Measurements from ENCODE around the gene RND3. TPM values are rescaled to one million over a fixed set of nuclear protein-coding genes. Genes with fewer than 3 reads are reported as not detected.

The RND3 gene
- total RNA-seq, 4 donors from 2014 or later = 35.5 to 66.8 (median 47.6) TPM

DNA sequence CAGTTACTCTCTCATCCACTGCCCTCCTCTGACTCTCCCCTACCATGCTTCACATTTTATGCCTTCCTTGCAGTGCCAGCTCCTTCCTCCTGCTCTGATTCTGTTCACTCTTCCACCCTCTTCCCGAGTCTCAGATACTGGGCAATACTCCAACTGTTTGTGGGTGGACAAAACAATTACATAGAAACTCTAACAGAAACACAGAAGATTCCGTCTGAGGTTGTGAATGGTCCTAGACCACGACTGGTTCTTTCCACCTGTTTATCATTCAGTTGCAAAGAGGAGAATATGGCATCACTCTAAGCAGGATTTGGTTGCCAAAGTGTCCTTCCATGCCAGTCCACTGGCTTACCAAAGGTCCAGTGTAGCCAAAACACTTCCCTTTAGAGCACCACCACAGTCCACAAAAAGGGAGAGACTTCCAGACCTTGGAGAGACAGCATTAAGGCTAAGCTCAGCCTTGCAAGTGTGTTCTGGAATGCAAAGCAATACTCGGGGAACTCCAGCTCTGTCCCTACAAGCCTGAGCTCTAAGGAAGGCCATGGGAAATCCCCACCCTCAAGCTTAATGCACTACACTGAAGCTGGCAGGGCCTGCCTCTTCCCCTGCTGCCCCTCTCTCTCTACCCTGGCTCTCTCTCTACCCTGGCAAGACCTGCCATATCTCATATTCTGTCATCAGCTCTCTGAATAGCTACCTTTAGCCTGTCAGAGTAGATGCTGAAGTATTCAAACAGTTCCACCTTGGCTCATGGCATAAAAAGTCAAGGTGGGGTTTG, 33.6 kb upstream of the RND3 start:
- WGBS, 2 donors = 11 to 22% methylated on average over 4 of the region's 4 CpGs
- DNase-seq (ENCODE audit: low spot score in 2 of 2) = no peak

DNA sequence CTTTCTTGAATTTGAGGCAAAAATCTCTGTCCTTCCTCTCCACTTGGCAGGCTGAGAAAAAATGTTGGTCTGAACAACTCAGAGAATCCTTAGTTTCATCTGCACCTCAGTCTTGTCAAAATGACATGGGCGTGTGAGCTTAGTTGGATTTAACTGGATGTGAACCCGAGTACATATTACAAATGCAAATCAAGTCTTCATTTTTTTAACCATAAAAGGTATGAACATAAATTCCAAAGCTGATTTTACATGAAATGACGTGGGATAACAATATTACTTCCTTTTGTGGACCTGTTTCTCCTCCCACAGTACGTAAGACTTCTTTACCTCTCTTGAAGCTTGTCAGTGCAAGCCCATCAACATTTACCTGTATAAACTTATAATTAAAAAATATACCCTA, 32.6 kb upstream of the RND3 start:
- TF ChIP-seq, protein P1, sequence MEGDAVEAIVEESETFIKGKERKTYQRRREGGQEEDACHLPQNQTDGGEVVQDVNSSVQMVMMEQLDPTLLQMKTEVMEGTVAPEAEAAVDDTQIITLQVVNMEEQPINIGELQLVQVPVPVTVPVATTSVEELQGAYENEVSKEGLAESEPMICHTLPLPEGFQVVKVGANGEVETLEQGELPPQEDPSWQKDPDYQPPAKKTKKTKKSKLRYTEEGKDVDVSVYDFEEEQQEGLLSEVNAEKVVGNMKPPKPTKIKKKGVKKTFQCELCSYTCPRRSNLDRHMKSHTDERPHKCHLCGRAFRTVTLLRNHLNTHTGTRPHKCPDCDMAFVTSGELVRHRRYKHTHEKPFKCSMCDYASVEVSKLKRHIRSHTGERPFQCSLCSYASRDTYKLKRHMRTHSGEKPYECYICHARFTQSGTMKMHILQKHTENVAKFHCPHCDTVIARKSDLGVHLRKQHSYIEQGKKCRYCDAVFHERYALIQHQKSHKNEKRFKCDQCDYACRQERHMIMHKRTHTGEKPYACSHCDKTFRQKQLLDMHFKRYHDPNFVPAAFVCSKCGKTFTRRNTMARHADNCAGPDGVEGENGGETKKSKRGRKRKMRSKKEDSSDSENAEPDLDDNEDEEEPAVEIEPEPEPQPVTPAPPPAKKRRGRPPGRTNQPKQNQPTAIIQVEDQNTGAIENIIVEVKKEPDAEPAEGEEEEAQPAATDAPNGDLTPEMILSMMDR (IDR thresholded peaks at IDR 0.05) = no peak
- no peak for TF ChIP-seq POLR2A (IDR thresholded peaks at IDR 0.05)
- intact Hi-C loops (cut with DNase I; ENCODE audit: low total_unique reads) = no loop called here
- DNase-seq (ENCODE audit: low spot score in 2 of 2) = no peak
- H3K4me3 ChIP-seq (ENCODE audit: low read depth, poor library complexity, severe bottlenecking) = no peak overlapping the region
- WGBS, 2 donors = 43 to 49% methylated on average over 4 of the region's 4 CpGs

More for the DNA sequence above, 33.6 kb upstream of the RND3 start:
- intact Hi-C loops (cut with DNase I; ENCODE audit: low total_unique reads) = no loop called here
- H3K4me3 ChIP-seq (ENCODE audit: low read depth, poor library complexity, severe bottlenecking) = no peak overlapping the region
- TF ChIP-seq POLR2A (IDR thresholded peaks at IDR 0.05) = no peak
- TF ChIP-seq, protein P1 (IDR thresholded peaks at IDR 0.05) = no peak

DNA sequence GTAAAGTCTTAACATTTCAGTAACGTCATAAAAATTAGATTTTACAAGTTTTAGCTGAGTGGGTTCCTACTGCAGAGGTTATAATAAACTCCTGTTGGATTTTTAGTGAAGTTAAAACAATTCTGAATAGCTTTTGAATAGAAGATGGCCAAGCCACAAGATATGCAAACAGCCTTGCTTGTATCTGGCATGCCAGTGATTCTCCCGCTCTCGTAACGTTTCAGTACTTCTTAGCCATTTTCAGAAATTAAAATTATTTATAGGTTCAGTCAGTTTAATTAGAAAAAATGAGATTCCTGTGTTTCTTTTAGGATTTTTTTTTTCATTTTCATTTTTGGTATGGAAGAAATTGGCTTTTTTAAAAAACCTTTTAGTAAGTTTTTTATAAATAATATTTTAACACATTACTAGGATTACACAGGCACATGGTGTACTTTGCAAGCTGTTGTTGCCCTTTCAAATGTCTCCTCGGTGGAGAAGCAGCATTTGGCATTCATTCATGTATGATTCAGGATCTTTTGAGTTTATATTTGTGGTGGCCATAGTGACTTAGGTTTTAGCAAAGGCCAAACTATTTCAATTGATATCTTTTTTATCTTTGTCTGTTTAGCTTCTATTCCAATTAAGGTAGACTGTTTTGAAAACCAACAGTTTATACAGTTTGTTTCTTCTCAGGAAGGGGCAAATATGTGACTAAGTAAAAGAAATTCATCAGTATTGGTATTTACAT, 30.6 kb upstream of the RND3 start:
- DNase-seq (ENCODE audit: low spot score in 2 of 2) = no peak
- TF ChIP-seq POLR2A (IDR thresholded peaks at IDR 0.05) = no peak
- TF ChIP-seq, protein P1 (IDR thresholded peaks at IDR 0.05) = no peak
- intact Hi-C loops (cut with DNase I; ENCODE audit: low total_unique reads) = no loop called here
- H3K4me3 ChIP-seq (ENCODE audit: low read depth, poor library complexity, severe bottlenecking) = no peak overlapping the region
- WGBS, 2 donors = 54 to 58% methylated on average over 5 of the region's 5 CpGs

DNA sequence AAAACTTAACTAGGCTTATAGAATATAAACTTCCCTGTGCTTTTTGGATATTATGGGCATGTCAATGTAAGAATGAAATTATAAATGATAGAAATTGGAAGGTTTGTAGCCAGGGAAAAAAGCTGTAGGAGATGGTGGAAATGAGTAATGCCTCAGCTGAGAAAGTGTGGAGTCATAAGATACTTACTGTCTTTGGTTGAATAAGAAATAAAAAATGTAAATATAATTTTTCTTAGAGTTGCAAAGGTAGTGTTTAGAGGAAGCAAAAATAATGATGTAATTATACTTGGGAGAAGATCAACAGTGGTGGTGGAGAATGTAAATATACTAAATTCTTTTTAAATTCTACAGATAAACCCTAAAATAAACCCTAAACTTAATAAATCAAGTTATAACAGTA, 26.2 kb upstream of the RND3 start:
- intact Hi-C loops (cut with DNase I; ENCODE audit: low total_unique reads) = no loop called here
- TF ChIP-seq POLR2A (IDR thresholded peaks at IDR 0.05) = no peak
- no peak for DNase-seq (ENCODE audit: low spot score in 2 of 2)
- H3K4me3 ChIP-seq (ENCODE audit: low read depth, poor library complexity, severe bottlenecking) = no peak overlapping the region

DNA sequence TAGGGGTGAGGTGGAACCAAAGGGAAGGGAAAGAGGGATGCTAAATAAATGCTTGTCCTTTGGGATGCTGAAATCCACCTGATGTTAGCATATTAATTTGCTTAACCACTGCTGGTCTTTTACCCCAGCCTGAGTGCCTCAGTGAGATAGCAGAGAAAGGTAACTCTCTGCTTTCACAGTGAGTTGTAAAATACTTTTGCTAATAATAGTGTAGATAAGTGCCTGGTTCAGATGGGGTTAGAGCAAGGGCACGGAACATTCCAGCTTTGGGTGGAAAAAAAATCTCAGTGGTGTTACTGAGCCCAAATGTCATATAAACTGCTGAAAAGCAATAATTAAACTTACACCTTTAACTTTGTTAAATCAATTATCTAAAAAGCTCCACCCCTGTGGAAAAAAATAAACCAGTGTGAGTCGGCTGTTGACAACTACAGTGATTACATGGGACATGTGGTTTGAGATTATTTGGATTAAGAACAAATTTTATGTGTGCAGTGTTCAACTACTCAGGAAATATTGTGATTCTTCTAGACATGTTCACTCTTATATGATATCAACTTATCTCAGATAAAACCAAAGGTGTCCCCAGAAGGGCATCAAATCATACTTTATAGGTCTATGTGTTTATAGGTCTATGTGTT, 21.1 kb upstream of the RND3 start:
- H3K4me3 ChIP-seq (ENCODE audit: low read depth, poor library complexity, severe bottlenecking) = no peak overlapping the region
- intact Hi-C loops (cut with DNase I; ENCODE audit: low total_unique reads) = no loop called here
- no peak for TF ChIP-seq POLR2A (IDR thresholded peaks at IDR 0.05)
- TF ChIP-seq, protein P1 (IDR thresholded peaks at IDR 0.05) = no peak
- DNase-seq (ENCODE audit: low spot score in 2 of 2) = no peak
- WGBS, 2 donors = 62 to 63% methylated on average over 2 of the region's 2 CpGs

DNA sequence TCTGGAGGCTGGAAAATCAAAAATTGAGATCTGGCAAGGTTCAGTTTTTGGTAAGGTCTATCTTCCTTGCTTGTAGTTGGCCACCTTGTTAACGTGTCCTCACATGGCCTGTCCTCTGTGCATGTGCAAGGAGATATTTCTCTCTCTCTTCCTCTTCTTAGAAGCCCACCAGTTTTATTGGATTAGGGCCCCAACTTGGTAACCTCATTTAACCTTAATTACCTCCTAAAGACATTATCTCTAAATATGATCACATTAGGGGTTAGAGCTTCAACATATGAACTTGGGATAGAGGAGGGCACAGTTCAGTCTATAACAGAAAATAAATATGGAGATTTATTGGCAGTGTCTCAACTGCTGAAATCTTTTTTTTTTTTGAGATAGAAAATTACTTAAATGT, 19.6 kb upstream of the RND3 start:
- DNase-seq (ENCODE audit: low spot score in 2 of 2) = no peak
- H3K4me3 ChIP-seq (ENCODE audit: low read depth, poor library complexity, severe bottlenecking) = no peak overlapping the region
- TF ChIP-seq, protein P1 (IDR thresholded peaks at IDR 0.05) = no peak
- TF ChIP-seq POLR2A (IDR thresholded peaks at IDR 0.05) = no peak
- intact Hi-C loops (cut with DNase I; ENCODE audit: low total_unique reads) = no loop called here
- 70 to 84% methylated on average over 1 of the region's 1 CpG for WGBS, 2 donors
